NCI-H1092 treated with DMSO at 0.1 percent for 48 hours (cell line): ENCODE measurements around the gene LIN28B.
"Not testable (repeated sequence)": the region's sequence is repeated elsewhere in the genome, so short reads cannot be mapped to it uniquely, and the experiment has no call there.

ENCODE experiments used
- DNase-seq: peaks from one replicate; lab custom pipeline; 2025; lab: John Stamatoyannopoulos, UW

LIN28B gene, protein sequence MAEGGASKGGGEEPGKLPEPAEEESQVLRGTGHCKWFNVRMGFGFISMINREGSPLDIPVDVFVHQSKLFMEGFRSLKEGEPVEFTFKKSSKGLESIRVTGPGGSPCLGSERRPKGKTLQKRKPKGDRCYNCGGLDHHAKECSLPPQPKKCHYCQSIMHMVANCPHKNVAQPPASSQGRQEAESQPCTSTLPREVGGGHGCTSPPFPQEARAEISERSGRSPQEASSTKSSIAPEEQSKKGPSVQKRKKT

DNA sequence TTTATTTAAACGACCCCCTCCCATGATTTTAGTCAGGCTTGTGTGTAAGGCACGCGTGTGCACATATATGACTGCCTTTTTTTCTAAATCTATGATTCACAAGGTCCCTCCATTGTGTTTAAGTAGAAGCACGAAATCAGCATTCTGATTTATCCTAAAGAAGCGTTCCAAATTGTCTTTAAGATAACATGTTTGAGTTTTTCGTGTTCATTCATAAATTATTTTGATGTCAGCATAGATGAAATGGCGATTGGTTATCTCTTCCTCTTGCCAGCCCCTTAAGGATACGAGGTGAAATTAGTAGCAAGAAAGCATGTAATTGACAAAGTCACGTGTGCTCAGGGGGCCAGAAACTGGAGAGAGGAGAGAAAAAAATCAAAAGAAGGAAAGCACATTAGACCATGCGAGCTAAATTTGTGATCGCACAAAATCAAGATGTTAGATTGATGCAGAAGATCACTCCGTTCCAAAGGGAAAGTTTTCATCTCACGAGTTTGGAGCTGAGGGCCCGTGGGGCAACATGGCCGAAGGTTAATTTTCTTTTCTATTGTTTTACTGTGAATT is at the start of gene LIN28B:
Gene LIN28B, plus strand, starts transcription at position 377 of the 564 bp plus-strand sequence. Its CDS starts 144 bp downstream, at position 521.
- no peak for DNase-seq

DNA sequence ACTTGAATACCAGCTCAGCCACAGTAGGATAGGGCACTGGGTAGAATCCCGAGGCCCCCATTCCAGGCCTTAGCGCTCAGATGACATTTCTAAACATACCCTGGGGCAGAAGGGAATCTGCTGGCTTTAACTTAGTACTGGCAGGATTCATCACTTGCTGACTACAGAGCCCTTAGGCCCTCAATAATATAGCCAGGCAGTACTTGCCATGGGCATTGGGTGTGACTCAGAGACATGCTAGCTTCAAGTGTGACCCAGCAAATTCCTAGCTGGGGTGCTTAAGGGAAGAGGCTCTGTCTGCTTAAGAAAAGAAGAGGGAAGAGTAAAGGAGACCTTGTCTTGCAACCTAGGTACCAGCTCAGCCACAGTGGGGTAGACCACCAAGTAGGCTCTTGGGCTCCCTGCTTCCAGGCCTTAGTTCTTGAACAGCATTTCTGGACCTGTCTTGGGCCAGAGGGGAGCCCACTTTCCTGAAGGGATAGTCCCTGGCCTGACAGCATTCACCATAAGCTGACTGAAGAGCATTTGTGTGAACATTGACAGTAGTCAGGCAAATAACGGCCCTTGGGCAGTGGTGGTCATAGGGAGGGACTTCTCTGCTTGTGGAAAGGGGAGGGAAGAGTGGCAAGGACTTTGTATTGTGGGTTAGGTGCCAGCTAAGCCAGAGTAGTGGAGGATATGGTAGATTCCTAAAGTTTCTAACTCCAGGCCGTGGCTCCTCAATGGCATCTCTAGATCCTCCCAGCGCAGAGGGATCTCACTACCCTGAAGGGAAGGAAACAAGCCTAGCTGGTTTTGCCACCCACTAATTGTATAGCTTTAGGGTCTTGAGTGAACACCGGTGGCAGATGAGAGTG is 48.6 kb upstream of the LIN28B start:
- no peak for DNase-seq

DNA sequence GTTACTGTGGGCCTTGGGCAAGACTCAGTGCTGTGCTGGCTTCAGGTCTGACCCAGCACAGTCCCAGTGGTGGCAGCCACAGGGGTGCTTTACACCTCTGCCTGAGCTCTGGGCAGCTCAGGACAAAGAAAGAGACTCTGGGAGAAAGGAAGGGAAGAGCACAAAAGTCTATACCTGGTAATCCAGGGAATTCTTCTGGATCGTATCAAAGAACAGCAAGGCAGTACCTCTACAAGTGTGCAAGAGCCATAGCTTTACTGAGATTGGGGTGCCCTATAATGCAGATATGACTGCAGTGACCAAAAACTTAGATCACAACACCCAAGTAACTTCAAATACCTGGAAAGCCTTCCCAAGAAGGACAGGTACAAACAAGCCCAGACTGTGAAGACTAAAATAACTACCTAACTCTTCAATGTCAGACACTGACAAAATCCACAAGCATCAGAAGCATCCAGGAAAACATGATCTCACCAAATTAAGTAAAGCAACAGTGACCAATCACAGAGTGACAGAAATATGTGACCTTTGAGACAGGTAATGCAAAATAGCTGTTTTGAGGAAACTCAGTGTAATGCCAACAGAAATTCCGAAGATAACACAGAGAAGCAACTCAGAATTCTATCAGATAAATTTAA is 47.9 kb upstream of the LIN28B start:
- DNase-seq, result no peak

DNA sequence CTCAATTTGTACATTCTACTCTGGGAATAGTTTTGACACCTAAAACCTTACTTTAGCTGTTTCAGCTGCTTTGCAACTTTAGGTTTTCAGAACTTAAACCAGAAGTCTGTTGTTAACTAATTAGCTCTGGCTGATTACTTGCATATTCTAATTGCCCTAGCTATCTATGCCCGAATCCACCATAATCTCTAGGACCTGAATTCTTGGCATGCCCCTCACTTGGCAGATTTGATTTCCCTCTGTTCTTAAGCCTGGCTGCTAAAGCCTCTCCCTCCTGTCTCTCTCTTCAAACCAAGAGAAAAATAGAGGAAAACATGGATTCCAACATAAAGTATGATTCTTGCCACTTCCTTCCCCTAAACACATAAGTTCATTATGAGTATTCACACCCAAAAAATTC is 35.0 kb upstream of the LIN28B start:
- no peak for DNase-seq

DNA sequence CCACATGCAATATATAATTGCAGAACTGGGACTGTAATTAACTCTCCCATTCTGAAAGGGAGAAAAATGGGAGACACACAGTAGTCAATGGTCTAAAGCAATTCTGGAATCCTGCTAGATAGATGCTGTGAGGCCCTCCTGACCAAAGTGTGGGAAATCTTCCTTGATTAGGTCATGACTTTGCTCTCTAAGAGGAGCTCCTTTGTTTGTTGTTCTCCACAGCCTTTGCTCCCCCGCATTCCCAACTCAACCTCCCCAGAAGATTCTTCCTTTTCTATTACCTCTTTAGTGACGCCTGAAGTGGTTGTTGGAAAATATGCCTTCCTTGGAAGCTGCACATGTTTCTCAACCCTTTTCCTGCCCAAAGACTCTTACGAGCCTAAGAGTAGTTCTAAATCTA is 28.8 kb upstream of the LIN28B start:
- no peak for DNase-seq

DNA sequence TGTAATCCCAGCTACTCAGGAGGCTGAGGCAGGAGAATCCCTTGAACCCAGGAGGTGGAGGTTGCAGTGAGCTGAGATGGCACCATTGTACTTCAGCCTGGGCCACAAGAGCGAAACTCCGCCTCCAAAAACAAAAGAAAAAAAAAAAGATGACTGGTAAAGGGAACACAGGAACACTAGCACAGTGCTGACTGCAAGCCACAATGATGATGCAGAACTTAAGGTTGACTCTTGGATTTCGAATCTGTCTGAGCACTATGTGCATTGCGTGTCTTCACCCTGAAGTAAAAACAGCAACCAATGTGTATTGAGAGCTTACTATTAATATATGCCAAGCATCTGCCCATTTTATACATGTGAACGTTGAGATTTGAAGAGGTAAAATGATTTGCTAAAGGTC is 27.6 kb upstream of the LIN28B start:
- DNase-seq, result no peak

DNA sequence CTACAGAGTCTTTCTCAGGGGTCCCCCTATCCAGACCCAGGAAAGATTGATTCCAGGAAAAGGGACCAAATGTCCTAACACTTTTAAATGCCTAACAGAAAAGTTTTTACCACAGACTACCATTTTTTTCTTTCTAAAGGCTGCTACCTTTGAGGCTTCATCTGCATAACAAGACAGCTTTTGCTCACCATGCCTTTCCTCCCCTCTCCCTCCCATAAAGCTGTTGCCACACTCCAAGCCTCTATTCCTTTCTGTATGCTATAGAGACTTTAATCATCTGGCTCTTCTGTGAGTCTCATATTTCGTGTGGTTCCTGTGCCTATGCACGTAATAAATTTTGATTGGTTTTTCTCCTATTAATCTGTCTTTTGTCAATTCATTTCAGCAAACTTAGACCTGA is 26.0 kb upstream of the LIN28B start:
- DNase-seq, result no peak

DNA sequence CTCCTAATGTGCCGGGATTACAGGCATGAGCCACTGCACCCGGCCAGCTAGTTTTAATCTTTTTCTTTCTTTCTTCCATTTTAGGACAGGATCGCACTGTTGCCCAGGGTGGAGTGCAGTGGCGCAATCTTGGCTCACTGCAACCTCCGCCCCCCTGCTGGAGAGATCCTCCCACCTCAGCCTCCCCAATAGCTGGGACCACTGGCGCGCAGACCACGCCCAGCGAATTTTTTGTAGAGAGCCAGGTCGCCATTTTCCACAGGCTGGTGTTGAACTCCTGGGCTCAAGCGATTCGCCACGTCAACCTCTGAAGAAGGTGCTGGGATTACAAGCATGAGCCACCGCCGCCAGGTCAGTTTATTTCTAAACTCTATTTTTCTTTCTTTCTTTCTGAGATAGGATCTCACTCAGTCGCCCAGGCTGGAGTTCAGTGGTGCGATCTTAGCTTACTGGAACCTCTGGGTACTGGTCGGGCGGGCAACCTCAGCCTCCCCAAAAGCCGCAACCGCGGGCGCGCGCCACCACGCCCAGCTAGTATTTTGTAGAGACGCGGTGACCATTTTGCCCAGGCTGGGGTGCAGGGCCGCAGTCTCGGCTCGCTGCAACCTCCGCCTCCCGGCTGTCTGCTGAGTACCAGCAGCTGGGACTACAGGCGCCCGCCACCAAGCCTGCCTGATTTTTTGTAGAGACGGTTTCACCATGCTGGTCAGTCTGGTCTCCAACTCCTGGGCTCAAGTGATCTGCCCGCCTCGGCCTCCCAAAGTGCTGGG is 20.0 kb upstream of the LIN28B start:
- no peak for DNase-seq

DNA sequence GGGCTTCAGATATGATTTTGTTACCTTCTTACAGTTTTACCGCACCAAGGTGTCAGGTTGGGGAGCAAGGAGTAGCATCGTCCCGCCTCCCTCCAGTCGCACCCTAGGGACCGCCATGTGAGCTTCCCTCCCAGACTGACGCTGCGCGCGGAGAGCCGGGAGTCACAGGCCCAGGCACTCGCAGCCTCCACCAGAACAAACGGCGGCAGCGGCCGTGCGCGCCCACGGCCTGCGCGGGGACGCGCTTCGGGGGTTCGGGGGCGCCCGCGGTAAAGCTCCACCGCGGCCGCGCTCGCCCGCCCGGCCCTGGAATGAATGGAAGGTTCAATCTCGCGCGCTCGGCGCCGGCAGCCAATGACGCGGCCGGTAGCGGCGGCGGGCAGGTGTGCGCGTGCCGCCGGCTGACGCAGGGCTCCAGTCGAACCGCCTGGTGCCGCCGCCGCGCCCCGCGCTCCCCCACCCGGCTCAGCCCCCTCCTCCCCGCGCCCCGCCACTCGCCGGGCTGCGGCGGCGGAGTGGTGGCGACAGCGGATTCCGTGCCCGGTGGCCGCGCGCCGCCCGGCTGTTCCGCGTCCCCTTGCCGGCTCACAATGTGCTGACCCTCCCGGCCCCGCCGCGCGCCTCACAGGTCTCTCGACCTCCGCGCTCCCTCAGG is 16.5 kb upstream of the LIN28B start:
- DNase-seq, result no peak

DNA sequence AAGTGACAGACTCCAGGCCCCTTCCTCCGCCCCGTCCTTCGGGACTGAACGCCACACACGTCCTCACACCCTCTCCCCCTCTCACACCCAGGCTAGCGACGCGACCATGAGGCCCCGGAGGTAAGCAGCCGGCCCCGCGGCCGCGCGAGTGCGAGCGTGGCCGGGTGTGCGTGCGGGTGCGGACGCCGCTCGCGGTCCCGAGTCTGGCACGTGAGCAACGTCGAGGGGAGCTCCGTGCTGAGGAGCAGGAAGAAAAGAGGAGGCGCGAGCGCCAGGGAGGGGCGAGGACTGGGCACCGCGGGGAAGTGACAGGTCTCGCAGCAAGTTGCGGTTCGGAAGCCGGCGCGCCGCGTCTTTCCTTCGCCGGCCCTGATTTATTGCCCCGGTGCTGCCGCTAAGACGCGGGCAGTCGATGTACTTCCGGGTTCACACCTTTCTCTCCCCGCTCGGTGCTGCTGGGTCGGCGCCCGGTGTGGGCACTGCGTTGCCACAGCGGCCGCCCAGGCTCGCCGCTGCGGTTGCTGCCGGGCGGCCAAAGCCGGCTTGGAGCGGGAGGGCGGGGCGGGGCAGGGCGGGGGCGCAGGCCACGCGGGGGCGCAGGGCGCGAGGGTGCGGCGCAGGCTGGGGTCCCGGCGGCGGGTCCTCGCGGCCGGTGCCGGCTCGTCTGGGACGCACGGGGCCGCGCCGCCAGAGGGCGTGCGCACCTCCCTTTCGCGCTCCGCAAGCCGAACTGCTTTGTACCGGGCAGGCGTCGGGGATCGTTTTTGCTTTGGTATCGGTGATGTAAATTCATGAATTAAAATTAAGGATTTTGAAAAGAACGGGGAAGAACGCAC is 15.8 kb upstream of the LIN28B start:
- peak; percentile 1 for DNase-seq

DNA sequence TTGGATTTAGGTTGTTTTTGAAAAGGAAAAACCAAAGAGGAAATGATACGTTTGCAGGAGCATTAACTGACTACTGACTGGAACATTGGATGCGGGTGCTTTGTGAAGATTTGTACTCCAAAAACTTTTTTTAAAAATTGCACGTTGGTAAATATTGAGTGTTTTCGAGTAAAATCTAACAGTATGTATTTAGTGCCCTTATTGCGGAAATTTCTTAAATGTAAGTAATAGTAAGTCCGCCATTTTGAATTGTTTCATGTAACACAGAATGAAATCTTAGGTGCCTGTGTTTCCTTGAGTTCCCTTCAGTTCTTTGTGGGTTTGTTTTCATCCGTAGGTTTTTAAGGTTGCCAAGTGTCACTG is 15.2 kb upstream of the LIN28B start:
- DNase-seq, result no peak

DNA sequence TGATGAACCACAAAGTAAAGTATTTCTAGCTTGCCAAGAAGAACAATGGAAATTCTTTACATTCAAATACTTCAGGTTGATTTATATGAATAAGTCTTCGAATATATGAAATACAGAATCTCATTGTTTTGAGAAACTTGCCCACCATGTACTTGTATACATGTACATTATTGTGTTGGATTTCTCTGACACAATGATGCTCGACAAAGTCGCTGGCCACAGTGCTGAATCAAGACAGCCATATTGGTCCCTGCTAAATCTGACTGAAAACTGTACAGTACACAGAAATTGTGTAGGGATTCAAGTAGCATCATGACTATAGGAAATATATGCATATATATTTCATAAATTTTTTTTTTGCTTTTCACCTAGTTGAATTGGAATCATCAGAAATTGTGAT is 13.1 kb upstream of the LIN28B start:
- DNase-seq, result no peak

DNA sequence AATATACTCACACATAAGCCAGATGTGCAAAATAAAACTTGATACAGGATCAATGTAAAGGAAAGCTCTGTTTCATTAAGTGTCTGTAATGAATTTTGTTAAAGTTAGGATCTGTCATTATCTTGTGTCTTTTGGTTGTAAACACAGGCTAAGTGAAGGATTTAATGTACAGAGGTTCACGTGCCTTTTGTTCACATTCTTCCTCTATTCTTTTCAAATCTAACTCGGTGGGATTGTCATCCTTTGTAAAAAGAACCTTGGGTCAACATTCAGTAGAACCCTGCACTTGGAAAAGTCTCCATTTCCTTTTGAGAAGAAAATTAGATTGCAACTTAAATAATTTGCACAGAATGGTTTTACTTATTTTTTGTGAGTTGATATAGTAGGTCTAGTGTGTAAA is 7.7 kb upstream of the LIN28B start:
- no peak for DNase-seq

DNA sequence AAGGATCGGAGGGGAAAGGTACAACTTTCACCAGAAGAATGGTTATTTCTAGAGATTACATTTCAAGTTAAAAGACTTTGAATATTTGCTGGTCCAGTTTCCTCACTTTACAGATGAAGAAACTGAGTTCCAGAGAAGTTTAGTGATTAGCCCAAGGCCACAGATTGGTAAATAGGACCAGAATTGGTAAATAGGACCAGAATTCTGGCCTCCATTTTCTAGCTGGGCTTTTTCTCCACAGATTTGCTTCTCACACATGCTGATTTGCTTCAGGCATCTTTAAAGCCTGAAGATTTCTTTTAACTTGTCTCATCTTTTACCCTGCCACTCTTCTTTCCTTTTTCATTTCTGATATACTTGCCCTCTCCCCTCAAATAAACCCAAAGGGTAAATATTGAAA is 5.2 kb upstream of the LIN28B start:
- DNase-seq, result no peak

DNA sequence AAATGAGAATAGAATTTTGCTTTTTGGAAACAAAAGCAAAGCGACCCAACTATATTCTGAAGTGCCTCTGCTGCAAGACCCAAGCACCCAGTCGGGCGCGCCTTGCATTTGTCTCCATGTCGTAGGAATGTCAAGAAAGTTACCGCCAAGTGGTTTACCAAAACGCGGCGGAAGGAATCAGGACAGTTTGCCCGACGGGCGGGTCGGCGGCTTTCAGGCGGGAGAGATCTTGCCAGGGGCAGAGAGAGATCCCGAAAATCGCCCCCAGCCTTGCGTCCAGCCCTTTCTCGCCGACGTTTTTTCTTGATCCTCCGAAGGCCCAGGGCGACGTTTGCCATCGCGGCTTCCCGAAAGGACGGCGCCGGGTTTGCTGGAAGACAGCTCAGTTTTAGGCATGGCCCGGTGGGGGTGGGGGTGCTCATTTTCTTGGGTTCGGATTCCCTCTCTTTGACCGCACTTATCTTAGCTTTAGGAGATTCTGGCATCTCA is 4.0 kb upstream of the LIN28B start:
- DNase-seq, result no peak

DNA sequence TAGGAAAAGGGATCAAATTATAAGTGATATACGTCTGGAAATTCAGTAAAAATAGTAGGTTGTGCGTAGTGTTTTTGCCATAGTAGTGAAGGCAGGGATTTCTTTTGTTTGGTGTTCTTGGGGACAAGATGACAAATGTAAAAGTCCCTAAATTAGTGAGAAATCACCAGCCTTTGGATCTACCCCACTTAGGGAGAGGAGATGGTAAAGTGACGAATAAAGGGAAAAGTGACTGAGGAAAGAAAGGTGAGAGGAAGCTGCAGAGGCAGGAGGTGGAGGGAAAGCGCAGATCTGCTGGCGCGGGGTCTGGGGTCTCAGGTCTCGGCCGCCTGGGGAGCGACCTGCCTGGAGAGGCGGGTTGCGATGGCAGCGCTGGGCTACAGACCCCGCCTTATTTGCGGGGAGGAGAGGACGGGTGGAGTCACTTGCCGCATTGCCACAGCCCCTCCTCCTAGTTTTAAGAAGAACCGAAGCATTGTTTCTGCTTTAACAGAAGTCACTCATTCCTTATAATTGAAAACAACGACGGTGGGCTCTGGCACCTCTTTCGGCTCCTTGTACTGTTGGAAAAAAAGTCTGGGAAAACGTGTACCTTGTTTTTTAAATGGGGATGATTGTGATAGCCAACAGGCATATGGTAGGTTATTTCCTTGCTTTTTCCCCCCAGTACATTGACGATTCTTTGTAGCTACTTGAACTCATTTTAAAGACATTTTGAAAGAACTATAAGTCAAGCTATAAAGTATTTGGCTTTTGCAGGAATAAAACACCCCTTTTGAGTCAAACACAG is 3.3 kb upstream of the LIN28B start:
- DNase-seq, result not testable (repeated sequence)

DNA sequence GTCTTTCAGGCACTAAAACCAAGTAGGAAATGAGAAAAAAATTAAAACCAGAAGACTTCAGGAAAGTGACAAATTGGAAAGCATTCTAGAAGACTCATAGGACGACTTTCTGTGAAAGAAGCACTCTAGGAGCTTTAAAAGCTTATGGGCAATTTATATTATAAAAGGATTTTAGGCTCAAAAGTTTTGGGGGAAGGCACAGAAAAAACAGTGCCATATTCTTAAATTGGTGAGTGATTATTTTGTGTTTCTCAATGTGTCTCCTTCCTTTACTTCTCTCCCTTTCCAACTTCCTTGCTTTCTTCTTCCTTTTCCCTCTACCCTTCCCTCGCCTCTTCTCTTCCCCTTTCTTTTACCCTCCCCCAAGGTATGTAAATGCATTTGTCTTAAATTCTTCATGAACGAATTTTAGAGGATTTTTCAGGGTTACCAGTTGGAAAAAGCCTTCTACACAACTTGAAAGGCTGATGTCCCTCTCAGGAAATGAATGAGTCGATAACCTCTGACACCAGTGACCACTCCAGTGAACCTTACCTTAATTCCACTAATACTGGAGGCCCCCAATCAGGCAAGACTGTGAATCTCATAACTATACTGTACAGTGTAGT is 2.6 kb upstream of the LIN28B start:
- DNase-seq, result no peak

DNA sequence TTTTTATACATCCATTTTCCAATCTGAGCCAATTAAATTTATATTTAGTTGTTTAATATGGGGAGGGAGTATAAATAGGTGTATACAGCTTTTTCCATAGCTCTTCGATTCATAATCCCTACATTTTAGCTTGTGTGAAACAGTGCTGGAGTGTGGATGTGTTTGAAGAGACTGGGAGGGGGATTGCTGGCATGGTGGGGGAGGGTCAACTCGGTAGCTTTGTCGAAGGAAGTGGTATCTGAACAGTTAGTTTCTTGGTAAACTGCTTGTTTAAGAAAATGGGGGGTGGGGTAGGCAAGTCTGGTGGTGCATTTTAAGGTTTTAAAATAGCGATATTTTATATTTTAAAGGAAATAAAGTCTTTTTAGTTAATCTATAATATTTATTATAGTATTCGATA is 1.4 kb upstream of the LIN28B start:
- no peak for DNase-seq
